Measurements from ENCODE around the gene C1orf56.
A peak's percentile ranks its signal among the peaks of the same experiment; 100 is the strongest.

C1orf56 gene

DNA sequence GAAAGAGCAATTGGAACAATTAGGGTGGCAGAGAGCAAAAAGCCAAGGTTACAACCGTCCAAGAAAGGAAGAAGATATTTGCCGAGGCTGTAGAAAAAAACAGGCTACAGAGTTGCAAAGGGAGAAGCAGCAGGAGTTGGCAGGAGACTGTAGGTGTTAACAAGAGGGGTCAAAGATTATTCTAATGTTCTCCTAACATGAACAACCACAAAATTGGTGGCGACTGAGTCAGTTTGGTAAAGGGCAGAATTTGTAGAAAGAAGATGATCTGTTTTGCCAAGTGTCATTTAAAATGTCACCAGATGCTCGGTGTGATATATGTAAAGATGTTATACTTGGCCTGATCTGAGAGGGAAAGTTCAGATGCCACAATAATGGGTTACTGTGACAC, 39.7 kb upstream of the C1orf56 start:
- Histone ChIP-seq H3K9me3 (ENCODE audit: control insufficient read depth, insufficient read depth, low read length) (no peaks in the 10 kb centered on the region), H3K36me3 (ENCODE audit: control insufficient read depth, insufficient read depth, low read length) (no peaks in the 10 kb centered on the region), H3K9ac (ENCODE audit: low read depth, low read length) (no peak overlapping the region), H3K4me1 (ENCODE audit: control insufficient read depth, insufficient read depth, low read length) (peaks cover 15% of the 10 kb centered on the region), H3K4me3 (ENCODE audit: low read depth, low read length) (peak overlapping the region; percentile 99), H3K27me3 (ENCODE audit: control insufficient read depth, insufficient read depth, low read length) (no peaks in the 10 kb centered on the region)

DNA sequence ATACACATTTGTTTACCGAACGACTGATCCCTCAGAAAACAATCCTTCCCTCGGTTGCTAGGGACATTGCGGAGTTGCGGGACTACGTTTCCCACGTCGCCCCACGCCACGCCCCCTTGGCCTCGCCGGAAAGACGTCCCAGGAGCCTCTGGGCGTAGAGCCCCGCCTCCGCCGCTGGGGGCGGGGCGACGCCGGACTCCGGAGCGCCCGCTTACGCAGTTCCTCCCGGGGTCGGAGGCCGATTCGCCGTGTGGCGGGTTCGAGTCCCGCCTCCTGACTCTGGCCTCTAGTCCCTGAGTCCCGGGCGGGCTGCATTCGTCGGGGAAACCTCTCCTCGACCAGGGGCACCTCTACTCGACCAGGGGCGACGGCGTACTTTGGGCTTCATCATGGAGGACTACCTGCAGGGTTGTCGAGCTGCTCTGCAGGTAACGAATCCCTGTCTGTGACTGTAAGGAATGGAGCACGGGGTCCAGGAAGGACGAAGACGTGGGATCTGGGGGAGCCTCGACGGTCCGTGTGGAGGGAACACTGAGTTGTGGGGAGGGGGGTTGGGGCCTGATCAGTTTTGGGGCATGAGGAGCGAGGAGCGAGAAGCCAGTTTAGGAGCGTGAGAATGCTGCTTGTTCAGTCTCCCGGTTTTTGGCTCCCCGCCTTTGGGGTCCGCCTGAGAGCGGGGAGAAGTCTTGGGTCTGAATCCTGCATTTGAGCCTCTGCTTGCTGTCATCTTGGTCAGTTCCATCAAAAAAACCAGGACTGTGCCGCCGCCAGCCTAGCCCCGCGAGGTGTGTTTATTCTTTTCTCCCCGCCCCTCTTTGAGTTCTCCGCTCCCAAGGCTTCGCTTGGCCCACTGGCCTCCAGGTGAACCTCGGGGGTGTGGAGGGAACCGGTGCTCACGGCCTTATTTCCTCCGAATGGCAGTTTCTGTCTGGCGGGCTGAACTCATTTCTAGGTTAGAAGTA, 39.0 kb upstream of the C1orf56 start, which contains the start of gene PRUNE1:
Gene PRUNE1, plus strand, starts transcription at position 206 of the 962 bp plus-strand sequence. Its CDS starts 184 bp downstream, at position 390.
- peak within 1 kb of the TSS; percentile 99 for H3K4me3 ChIP-seq (ENCODE audit: low read depth, low read length)

DNA sequence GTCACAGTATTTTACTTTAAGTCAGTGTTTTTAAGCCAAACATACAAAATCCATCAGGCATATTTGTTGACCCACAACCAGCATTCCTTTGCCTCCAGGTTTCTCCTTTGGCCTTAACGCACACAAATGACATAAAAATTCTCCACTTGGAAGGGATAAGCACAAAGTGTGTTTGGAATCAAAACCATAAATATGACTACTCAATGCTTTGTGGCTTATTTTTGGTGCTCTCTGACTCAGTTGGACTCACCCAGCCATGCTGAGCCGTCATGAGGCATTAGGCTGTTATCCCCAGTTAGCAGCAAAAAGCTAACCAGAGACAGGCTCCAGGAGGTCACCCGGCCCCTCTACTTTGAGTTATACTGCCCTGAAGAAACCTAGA, 38.4 kb upstream of the C1orf56 start:
- H3K27me3 ChIP-seq (ENCODE audit: control insufficient read depth, insufficient read depth, low read length) = no peaks in the 10 kb centered on the region
- H3K9me3 ChIP-seq (ENCODE audit: control insufficient read depth, insufficient read depth, low read length) = no peaks in the 10 kb centered on the region
- peaks cover 15% of the 10 kb centered on the region for H3K4me1 ChIP-seq (ENCODE audit: control insufficient read depth, insufficient read depth, low read length)
- H3K4me3 ChIP-seq (ENCODE audit: low read depth, low read length) = peak overlapping the region; percentile 99
- H3K36me3 ChIP-seq (ENCODE audit: control insufficient read depth, insufficient read depth, low read length) = no peaks in the 10 kb centered on the region
- peak overlapping the region; percentile 85 for H3K9ac ChIP-seq (ENCODE audit: low read depth, low read length)

More for the DNA sequence above, 39.0 kb upstream of the C1orf56 start, which contains the start of gene PRUNE1:
- H3K9ac ChIP-seq (ENCODE audit: low read depth, low read length) = peak within 1 kb of the TSS; percentile 85
- no peaks in the 10 kb centered on the region for H3K9me3 ChIP-seq (ENCODE audit: control insufficient read depth, insufficient read depth, low read length)
- H3K27me3 ChIP-seq (ENCODE audit: control insufficient read depth, insufficient read depth, low read length) = no peaks in the 10 kb centered on the region
- H3K36me3 ChIP-seq (ENCODE audit: control insufficient read depth, insufficient read depth, low read length) = no peaks in the 10 kb centered on the region
- peaks cover 15% of the 10 kb centered on the region for H3K4me1 ChIP-seq (ENCODE audit: control insufficient read depth, insufficient read depth, low read length)

DNA sequence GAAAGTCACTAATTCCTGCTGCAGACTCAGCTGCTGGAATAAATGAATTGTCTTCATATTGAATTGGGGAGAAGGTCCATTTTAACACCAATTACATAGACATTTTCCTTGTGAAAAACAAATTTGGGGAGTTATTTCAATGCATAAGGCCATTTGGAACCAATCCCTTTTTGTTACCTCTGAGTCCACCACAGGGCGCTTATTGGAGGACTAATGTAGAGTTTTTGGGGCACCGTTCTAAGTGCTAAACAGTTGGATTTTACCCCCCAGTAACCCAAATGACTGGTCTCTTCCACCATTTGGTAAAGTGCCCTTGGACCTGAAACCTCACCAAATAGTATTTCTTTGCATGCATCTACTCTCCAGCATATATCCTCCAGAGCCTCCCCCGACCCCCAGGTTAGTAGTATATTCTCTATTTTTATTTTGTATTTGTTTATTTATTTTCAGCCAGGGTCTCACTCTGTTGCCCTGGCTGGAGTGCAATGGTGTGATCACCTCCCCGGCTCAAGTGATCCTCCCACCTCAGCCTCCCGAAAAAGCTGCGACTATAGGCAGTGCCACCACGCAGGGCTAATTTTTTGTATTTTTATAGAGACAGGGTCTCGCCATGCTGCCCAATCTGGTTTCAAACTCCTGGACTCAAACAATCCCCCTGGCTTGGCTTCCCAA, 37.7 kb upstream of the C1orf56 start:
- H3K4me1 ChIP-seq (ENCODE audit: control insufficient read depth, insufficient read depth, low read length) = peaks cover 15% of the 10 kb centered on the region
- no peaks in the 10 kb centered on the region for H3K27me3 ChIP-seq (ENCODE audit: control insufficient read depth, insufficient read depth, low read length)
- H3K4me3 ChIP-seq (ENCODE audit: low read depth, low read length) = no peak overlapping the region
- H3K36me3 ChIP-seq (ENCODE audit: control insufficient read depth, insufficient read depth, low read length) = no peaks in the 10 kb centered on the region
- no peaks in the 10 kb centered on the region for H3K9me3 ChIP-seq (ENCODE audit: control insufficient read depth, insufficient read depth, low read length)
- H3K9ac ChIP-seq (ENCODE audit: low read depth, low read length) = no peak overlapping the region

DNA sequence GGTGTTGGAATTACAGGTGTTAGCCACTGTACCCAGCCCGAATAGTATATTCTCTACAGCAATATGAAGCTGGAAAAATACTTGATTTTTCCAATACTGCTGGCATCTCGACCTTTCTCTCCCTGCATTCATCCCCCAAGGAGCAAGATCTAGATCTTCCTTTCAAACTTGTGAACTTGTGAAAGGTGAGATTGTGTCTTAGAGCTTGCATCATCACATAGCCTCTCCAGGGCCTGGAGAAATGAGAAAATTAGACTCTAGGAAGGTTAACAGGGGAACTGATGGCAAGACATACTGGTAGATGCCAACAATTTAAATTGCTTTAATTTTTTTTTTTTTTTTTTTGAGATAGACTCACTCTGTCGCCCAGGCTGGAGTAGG, 37.2 kb upstream of the C1orf56 start:
- Histone ChIP-seq H3K9me3 (ENCODE audit: control insufficient read depth, insufficient read depth, low read length) (no peaks in the 10 kb centered on the region), H3K4me1 (ENCODE audit: control insufficient read depth, insufficient read depth, low read length) (peaks cover 15% of the 10 kb centered on the region), H3K36me3 (ENCODE audit: control insufficient read depth, insufficient read depth, low read length) (no peaks in the 10 kb centered on the region), H3K27me3 (ENCODE audit: control insufficient read depth, insufficient read depth, low read length) (no peaks in the 10 kb centered on the region), H3K9ac (ENCODE audit: low read depth, low read length) (no peak overlapping the region), H3K4me3 (ENCODE audit: low read depth, low read length) (no peak overlapping the region)

DNA sequence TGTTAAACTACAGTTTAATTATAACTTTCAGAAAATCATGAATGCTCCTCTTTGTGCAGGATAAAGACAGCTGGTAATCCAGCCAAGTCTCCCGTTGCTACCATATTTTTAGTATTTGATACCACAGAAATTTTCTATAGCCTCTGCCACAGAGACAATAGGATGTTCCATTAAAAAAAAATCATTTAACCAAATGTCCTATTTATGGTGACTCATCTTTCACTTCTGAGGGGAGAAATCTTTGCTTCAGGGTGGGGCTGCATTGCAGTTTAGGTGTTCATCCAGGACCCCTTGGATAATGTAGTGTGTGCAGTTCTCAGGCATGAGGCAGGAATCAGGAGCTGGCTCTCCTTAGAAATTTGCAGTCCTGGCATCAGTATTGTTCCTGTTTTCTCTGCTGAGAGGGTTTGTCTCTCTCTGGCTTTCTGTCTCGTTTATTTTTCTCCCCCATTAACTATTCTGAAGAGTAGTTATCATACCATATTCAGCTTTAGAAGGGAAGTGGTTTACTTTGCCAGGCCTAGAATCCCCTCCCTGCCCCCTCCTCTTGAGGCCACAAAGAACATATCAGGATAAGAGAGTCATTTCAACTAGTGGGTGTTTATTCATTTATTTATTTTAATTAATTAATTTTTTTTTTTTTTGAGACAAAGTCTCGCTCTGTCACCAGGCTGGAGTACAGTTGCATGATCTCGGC, 36.2 kb upstream of the C1orf56 start:
- Histone ChIP-seq H3K27me3 (ENCODE audit: control insufficient read depth, insufficient read depth, low read length) (no peaks in the 10 kb centered on the region), H3K36me3 (ENCODE audit: control insufficient read depth, insufficient read depth, low read length) (no peaks in the 10 kb centered on the region), H3K9me3 (ENCODE audit: control insufficient read depth, insufficient read depth, low read length) (no peaks in the 10 kb centered on the region), H3K4me1 (ENCODE audit: control insufficient read depth, insufficient read depth, low read length) (peaks cover 10% of the 10 kb centered on the region), H3K4me3 (ENCODE audit: low read depth, low read length) (no peak overlapping the region), H3K9ac (ENCODE audit: low read depth, low read length) (no peak overlapping the region)

DNA sequence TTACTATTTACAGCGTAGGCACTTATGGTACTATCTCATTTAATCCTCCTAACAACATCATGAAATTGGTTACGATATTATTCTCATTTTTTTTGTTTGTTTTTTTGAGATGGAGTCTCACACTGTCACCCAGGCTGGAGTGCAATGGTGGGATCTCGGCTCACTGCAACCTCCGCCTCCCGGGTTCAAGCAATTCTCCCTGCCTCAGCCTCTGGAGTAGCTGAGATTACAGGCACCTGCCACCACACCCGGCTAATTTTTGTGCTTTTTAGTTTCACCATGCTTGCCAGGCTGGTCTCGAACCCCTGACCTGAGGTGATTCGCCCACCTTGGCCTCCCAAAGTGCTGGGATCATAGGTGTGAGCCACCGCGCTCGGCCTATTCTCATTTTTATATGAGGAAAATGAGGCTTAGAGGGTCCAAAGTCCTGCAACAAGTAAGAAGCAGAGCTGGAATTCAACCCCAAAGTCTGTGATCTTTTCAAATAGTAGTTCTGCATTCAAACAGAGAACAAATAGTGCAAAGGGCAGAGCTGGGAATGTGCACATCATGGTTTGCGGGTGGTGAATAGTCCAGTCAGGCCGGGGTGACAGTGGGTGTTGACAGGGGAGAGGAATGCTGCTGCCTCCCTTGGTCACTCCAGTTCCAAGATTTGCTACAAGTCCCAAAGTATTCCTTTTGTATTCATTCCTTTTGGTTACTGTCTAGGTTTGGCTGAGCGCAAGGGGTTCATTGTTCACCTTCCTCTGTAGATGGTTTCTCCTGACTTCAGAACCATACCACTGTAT, 34.7 kb upstream of the C1orf56 start:
- no peaks in the 10 kb centered on the region for H3K9me3 ChIP-seq (ENCODE audit: control insufficient read depth, insufficient read depth, low read length)
- no peaks in the 10 kb centered on the region for H3K36me3 ChIP-seq (ENCODE audit: control insufficient read depth, insufficient read depth, low read length)
- H3K9ac ChIP-seq (ENCODE audit: low read depth, low read length) = no peak overlapping the region
- peaks cover 5% of the 10 kb centered on the region for H3K4me1 ChIP-seq (ENCODE audit: control insufficient read depth, insufficient read depth, low read length)
- no peak overlapping the region for H3K4me3 ChIP-seq (ENCODE audit: low read depth, low read length)
- H3K27me3 ChIP-seq (ENCODE audit: control insufficient read depth, insufficient read depth, low read length) = no peaks in the 10 kb centered on the region

DNA sequence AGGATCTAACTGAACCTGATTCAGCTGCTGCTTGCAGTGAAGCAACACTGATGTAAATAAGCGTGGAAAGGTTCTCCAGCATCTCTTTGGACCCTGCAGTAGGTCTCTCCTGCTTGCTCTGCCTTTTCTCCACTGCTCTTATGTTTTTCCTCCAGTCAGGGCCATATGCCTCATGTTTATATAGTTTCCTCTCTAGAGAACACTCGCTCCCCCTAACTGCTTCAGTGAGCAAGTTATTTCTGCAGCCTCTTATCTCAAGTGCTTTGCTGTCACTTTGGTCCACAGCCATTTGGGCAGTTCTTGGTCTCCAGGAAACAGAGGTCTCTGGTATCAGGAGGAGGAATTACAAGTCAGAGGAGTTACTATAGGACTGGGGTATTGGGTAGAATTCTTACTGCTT, 34.0 kb upstream of the C1orf56 start:
- Histone ChIP-seq H3K4me3 (ENCODE audit: low read depth, low read length) (no peak overlapping the region), H3K4me1 (ENCODE audit: control insufficient read depth, insufficient read depth, low read length) (peaks cover 5% of the 10 kb centered on the region), H3K9me3 (ENCODE audit: control insufficient read depth, insufficient read depth, low read length) (no peaks in the 10 kb centered on the region), H3K27me3 (ENCODE audit: control insufficient read depth, insufficient read depth, low read length) (no peaks in the 10 kb centered on the region), H3K36me3 (ENCODE audit: control insufficient read depth, insufficient read depth, low read length) (no peaks in the 10 kb centered on the region), H3K9ac (ENCODE audit: low read depth, low read length) (no peak overlapping the region)

DNA sequence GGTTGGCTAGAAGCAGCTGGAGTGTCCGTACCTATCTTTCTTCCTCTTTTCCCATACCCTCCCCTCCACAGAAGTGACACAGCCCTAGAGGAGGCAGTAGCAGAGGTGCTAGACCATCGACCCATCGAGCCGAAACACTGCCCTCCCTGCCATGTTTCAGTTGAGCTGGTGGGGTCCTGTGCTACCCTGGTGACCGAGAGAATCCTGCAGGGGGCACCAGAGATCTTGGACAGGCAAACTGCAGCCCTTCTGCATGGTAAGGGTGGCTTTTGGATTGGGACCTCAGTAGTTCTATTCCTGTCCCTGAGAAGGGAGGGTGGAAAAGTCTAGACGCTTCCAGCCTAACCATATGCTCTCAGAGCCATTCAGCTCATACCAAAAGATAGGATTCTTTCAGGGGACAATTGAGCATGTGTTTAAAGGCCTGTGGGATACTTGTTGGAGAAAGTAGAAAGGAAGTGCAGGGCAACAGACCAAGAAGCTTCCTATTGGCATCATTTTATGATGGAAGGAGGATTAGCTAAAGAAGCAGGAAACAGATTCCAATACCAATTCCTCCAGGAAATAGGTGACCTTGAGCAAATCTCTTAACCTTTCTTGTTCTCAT, 22.9 kb upstream of the C1orf56 start:
- H3K4me1 ChIP-seq (ENCODE audit: control insufficient read depth, insufficient read depth, low read length) = no peaks in the 10 kb centered on the region
- no peaks in the 10 kb centered on the region for H3K27me3 ChIP-seq (ENCODE audit: control insufficient read depth, insufficient read depth, low read length)
- peaks cover 14% of the 10 kb centered on the region for H3K36me3 ChIP-seq (ENCODE audit: control insufficient read depth, insufficient read depth, low read length)
- no peak overlapping the region for H3K9ac ChIP-seq (ENCODE audit: low read depth, low read length)
- no peak overlapping the region for H3K4me3 ChIP-seq (ENCODE audit: low read depth, low read length)
- no peaks in the 10 kb centered on the region for H3K9me3 ChIP-seq (ENCODE audit: control insufficient read depth, insufficient read depth, low read length)

DNA sequence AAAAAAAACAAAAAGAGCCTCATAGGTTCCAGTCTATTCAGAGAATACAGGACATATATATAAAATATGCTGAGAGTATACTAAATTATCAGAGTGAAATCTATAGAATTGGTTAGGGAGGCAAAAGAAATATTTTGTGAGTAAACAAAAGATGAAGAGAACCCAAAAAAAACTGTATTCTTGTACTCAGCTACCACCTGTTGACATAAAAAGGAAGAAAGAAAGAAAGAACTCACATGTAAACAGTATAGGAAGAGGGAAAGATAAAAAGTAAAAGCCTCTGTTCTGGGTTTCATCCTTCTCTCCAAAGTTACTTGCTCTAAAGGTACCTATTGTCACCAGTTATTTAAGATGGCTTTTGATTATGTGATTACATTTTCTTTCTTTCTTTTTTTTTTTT, 21.1 kb upstream of the C1orf56 start:
- Histone ChIP-seq H3K9me3 (ENCODE audit: control insufficient read depth, insufficient read depth, low read length) (no peaks in the 10 kb centered on the region), H3K27me3 (ENCODE audit: control insufficient read depth, insufficient read depth, low read length) (no peaks in the 10 kb centered on the region), H3K4me3 (ENCODE audit: low read depth, low read length) (no peak overlapping the region), H3K9ac (ENCODE audit: low read depth, low read length) (no peak overlapping the region), H3K36me3 (ENCODE audit: control insufficient read depth, insufficient read depth, low read length) (peaks cover 17% of the 10 kb centered on the region), H3K4me1 (ENCODE audit: control insufficient read depth, insufficient read depth, low read length) (no peaks in the 10 kb centered on the region)

DNA sequence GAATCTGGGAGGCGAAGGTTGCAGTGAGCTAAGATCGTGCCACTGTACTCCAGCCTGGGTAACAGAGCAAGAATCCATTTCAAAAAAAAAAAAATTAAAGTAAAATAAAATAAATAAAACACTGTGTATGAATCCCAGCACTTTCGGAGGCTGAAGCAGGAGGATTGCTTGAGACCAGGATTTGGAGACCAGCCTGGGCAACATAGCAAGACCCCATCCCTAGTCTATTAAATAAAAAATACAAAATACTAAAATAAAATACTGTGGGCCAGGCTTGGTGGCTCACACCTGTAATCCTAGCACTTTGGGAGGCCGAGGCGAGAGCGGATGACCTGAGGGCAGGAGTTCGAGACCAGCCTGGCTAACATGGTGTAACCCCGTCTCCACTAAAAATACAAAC, 15.4 kb upstream of the C1orf56 start:
- H3K9me3 ChIP-seq (ENCODE audit: control insufficient read depth, insufficient read depth, low read length) = no peaks in the 10 kb centered on the region
- H3K4me3 ChIP-seq (ENCODE audit: low read depth, low read length) = no peak overlapping the region
- no peak overlapping the region for H3K9ac ChIP-seq (ENCODE audit: low read depth, low read length)
- no peaks in the 10 kb centered on the region for H3K27me3 ChIP-seq (ENCODE audit: control insufficient read depth, insufficient read depth, low read length)
- H3K4me1 ChIP-seq (ENCODE audit: control insufficient read depth, insufficient read depth, low read length) = peaks cover 4% of the 10 kb centered on the region
- H3K36me3 ChIP-seq (ENCODE audit: control insufficient read depth, insufficient read depth, low read length) = peaks cover 14% of the 10 kb centered on the region

Measured in iPS-15b (cell line).